ENCODE data around the gene PBX3. TPM values are rescaled to one million over a fixed set of nuclear protein-coding genes. Genes with fewer than 3 reads are reported as not detected.
A peak's percentile ranks its signal among the peaks of the same experiment; 100 is the strongest.

The PBX3 gene
- 10 to 100 TPM; 42.1 to 46.9 (median 44.6) TPM for total RNA-seq
- total RNA-seq (2013): 46.2 TPM

GRCh38 chr9:125747053-125747764 is at the start of gene PBX3:
TSS of gene PBX3 (plus strand) at chr9:125747373.
- no peaks in the 10 kb centered on the region for H3K36me3 Mint-ChIP-seq
- peak within 1 kb of the TSS; percentile 94 for H3K4me3 Mint-ChIP-seq
- H3K27ac Mint-ChIP-seq: peak within 1 kb of the TSS; percentile 88 to 91
- no peaks in the 10 kb centered on the region for H3K27me3 Mint-ChIP-seq (ENCODE audit: low read depth in 2 of 2)
- under 1% methylated on average over 106 of the region's 107 CpGs for WGBS (ENCODE audit: insufficient coverage)
- peak within 1 kb of the TSS; percentile 63 for H3K27ac ChIP-seq (ENCODE audit: low read length)
- H3K4me1 Mint-ChIP-seq: peaks cover 32 to 40% of the 10 kb centered on the region in 2 donors
- ATAC-seq: peak; percentile 13 to 27 (median 21)
- peak; percentile 55 to 78 for DNase-seq
- no peaks in the 10 kb centered on the region for H3K9me3 ChIP-seq (ENCODE audit: control insufficient read depth, insufficient read depth, low read length)
- TF ChIP-seq, protein P1, sequence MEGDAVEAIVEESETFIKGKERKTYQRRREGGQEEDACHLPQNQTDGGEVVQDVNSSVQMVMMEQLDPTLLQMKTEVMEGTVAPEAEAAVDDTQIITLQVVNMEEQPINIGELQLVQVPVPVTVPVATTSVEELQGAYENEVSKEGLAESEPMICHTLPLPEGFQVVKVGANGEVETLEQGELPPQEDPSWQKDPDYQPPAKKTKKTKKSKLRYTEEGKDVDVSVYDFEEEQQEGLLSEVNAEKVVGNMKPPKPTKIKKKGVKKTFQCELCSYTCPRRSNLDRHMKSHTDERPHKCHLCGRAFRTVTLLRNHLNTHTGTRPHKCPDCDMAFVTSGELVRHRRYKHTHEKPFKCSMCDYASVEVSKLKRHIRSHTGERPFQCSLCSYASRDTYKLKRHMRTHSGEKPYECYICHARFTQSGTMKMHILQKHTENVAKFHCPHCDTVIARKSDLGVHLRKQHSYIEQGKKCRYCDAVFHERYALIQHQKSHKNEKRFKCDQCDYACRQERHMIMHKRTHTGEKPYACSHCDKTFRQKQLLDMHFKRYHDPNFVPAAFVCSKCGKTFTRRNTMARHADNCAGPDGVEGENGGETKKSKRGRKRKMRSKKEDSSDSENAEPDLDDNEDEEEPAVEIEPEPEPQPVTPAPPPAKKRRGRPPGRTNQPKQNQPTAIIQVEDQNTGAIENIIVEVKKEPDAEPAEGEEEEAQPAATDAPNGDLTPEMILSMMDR (IDR thresholded peaks at IDR 0.05): no peak
- peak within 1 kb of the TSS; percentile 84 for H3K4me3 ChIP-seq (ENCODE audit: low read length)
- H3K36me3 ChIP-seq (ENCODE audit: control insufficient read depth, insufficient read depth, low read length): peaks cover 4% of the 10 kb centered on the region
- no peaks in the 10 kb centered on the region for H3K9me3 Mint-ChIP-seq
- peaks cover 13% of the 10 kb centered on the region for H3K4me1 ChIP-seq (ENCODE audit: control insufficient read depth, insufficient read depth, low read length)
- no peaks in the 10 kb centered on the region for H3K27me3 ChIP-seq (ENCODE audit: control insufficient read depth, insufficient read depth, low read length)
- intact Hi-C loops (cut with micrococcal nuclease): loop anchor here (5.0 kb wide), 1 partner anchor 40 kb away; the partner anchor contains the start of gene MAPKAP1

GRCh38 chr9:125699870-125700269 is 47.3 kb upstream of the PBX3 start:
- Histone ChIP-seq H3K36me3 (ENCODE audit: control insufficient read depth, insufficient read depth, low read length) (no peaks in the 10 kb centered on the region), H3K4me3 (ENCODE audit: low read length) (no peak overlapping the region), H3K27ac (ENCODE audit: low read length) (no peak overlapping the region), H3K4me1 (ENCODE audit: control insufficient read depth, insufficient read depth, low read length) (no peaks in the 10 kb centered on the region), H3K9me3 (ENCODE audit: control insufficient read depth, insufficient read depth, low read length) (no peaks in the 10 kb centered on the region), H3K27me3 (ENCODE audit: control insufficient read depth, insufficient read depth, low read length) (no peaks in the 10 kb centered on the region)
- Mint-ChIP-seq H3K4me3 (no peak overlapping the region), H3K27ac (no peak overlapping the region), H3K4me1 (peaks cover 14 to 42% of the 10 kb centered on the region in 2 donors), H3K9me3 (no peaks in the 10 kb centered on the region), H3K27me3 (ENCODE audit: low read depth in 2 of 2) (no peaks in the 10 kb centered on the region), H3K36me3 (no peaks in the 10 kb centered on the region)
- DNase-seq (no peak), ATAC-seq (no peak)
- TF ChIP-seq, protein P1 (IDR thresholded peaks at IDR 0.05): no peak
- WGBS (ENCODE audit: insufficient coverage): 99% methylated on average over 3 of the region's 3 CpGs
- intact Hi-C loops (cut with micrococcal nuclease): no loop called here

DNA sequence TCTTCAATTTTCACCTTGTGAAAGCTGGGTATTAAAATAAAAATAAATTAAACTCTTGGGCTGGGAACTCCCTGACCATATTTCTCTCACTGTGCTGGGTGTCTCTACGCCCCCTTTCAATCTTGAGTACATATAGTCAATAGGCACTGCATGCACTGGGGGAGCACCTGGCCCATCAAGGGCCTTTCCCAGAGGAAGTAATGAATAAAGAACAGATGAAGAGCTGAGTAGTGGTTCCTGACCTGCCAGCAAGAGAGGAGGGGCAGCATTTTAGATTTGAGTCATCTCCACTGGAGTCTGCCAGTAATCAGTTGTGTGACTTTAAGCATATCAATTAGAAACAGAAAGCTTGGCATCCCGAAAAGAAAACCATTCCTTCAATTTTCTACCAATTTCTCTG is 46.4 kb upstream of the PBX3 start:
- Histone ChIP-seq H3K9me3 (ENCODE audit: control insufficient read depth, insufficient read depth, low read length) (no peaks in the 10 kb centered on the region), H3K27ac (ENCODE audit: low read length) (no peak overlapping the region), H3K36me3 (ENCODE audit: control insufficient read depth, insufficient read depth, low read length) (no peaks in the 10 kb centered on the region), H3K4me3 (ENCODE audit: low read length) (no peak overlapping the region), H3K4me1 (ENCODE audit: control insufficient read depth, insufficient read depth, low read length) (no peaks in the 10 kb centered on the region), H3K27me3 (ENCODE audit: control insufficient read depth, insufficient read depth, low read length) (no peaks in the 10 kb centered on the region)
- ATAC-seq (peak in 1 of 3 donors; percentile 44), DNase-seq (no peak)
- H3K9me3 Mint-ChIP-seq: no peaks in the 10 kb centered on the region
- intact Hi-C loops (cut with micrococcal nuclease): no loop called here
- H3K4me3 Mint-ChIP-seq: no peak overlapping the region
- no peaks in the 10 kb centered on the region for H3K36me3 Mint-ChIP-seq
- H3K4me1 Mint-ChIP-seq: peaks cover 23 to 49% of the 10 kb centered on the region in 2 donors
- 80% methylated on average over 2 of the region's 2 CpGs for WGBS (ENCODE audit: insufficient coverage)
- TF ChIP-seq, protein P1 (IDR thresholded peaks at IDR 0.05): no peak
- H3K27me3 Mint-ChIP-seq (ENCODE audit: low read depth in 2 of 2): no peaks in the 10 kb centered on the region
- no peak overlapping the region for H3K27ac Mint-ChIP-seq

Measured in natural killer cell (primary cell).